Measurements from ENCODE around the gene ARX.

The ARX gene

DNA sequence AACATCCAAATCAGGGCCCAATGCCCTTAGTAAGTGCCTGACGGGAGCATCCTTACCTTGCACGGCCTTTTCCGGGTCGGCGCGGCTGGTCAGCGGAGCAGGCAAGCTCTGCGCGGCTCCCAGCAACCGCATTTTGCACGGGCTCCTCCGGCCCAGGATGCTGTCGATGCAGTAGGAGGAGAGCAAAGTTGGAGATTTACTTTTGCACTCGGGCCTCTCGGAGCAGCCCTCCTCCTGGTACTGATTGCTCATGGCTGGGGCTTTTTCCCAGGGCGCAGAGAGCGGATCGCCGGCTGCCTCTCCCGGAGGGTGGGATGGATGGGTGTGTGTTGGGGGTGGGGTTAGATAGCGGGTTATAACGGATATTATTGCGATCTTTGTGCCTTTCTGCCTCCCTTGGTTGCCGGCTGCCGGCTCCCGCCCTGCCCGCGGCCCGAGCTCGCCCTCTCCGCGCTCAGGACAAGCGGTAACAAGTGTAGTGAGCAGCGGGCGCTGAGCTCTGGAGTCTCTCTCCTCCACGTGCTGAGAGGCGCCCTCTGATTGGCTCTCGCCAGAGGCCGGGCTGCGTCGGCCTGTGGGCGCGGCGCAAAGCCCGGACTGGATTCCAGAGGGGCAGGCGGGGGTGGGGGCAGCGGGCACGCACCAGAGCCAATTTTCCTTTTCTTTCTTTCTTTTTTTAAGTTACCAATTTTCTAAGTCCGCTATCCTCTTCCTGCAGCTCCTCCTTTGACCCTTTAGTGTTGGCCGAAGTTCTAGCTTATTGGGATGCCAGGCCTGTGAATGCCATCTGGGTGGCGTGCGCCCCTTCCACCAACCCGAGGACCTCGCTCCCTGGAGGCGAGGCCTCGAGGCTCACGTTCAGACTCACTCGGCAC is at the start of gene ARX:
Gene ARX (minus strand): TSS at position 480 of the 875 bp plus-strand sequence. CDS start 228 bp downstream, at position 252.
- no peak for DNase-seq

DNA sequence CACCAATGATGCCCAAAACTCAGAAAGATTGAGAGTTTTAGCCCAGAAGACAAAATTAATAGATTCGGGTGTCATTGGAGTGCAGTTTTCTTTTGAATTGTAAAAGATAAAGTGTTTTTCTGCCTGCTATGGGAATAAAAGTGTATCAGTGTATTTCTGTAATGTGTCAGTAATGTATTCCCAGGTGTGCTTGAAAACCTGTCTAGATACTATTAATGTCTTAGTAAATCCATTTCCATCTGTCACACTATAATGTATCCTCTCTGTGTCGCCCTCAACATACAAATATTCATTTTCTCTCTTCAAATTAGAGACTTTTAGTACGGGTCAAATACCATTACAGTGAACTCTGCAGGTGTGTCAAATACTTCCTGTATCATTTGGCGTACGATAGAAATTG is 43.5 kb upstream of the ARX start:
- no peak for DNase-seq

DNA sequence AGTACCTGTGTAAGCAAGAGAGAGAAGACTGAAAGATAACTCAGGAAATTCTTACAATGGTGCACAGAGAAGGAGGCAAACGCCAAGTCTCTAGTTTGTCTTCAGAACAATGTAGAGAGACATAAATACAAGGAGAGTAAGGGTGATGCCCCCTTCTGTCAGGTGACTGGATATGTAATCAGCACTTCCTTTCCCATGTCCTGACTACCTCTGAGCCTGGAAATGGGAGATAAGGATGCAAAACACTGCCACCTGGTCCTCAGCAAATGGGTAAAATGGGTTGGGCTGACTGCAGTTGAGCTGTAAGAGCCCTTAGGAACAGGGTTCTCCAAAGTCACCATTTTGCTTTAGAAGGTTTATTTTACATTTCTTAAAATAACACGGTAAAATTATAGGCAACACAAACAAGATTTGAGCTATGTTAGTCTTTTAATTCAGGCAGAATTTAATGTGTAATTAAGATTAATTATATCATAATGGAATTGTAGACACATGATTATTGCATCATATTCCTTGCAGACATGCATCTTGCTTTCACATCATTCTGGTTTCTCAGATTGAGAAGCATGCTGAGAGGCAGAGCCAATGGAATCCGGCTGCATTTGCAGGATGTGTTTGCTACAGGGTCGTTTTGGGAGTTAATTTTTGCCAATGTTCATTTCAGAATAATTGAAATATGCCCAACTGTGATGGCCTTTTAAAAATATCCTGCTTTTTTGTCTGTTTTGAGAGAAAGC is 37.2 kb upstream of the ARX start:
- no peak for DNase-seq

DNA sequence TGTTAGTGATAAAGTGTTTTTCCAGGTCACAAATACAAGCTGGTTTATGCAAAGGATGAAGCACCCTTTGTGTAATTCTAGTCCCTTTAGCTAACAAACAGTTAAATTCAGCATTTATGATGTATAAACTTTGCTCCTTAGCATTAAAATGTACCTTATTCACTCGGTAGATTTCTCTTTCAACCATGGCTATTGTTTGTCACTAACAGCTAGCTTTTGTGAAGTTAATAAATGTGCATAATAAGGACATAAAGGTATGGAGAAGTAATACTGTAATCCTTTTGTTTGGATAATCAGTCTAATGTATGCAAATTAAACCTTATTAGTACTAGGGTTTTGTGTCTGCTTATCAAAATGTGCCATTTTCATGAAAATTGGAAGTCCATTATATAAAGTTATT is 34.2 kb upstream of the ARX start:
- no peak for DNase-seq

DNA sequence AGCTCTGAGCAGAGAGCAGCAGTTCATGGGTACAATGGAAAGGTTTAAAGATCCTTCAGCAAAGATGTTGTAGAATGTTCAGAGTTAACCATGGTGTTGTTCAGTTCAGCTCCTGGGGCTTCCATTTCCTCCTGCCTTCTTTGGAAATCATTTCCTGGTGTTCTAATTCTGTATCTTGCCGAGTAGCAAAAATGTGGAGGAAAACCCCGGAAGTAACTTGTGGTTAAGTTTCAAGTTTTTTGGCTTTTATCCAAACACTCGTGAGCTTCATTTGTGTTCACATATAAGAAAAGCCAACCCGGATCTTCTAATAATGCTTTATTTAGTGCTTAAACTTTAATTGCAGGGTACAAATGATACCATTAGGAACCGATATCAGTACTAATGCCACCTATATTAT is 33.6 kb upstream of the ARX start:
- DNase-seq = no peak

DNA sequence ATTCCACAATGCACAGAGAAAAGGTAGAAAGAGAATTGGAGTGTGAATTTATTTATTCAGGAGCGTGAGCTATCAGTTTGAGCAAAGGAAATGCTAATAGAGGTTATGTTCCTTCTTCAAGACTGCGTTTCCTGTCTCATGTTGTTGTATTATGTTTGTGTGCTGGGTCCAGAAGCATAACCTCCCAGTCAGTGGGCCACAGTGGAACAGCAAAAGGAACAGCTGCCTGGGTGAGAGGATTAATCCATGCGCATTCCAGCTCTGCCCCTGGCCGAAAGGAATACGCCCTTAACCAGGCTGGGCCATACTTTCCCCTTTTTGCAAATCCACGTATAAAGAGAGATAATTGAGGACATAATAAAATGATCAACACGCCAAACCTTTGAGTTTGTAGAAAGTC is 32.4 kb upstream of the ARX start:
- DNase-seq = no peak

DNA sequence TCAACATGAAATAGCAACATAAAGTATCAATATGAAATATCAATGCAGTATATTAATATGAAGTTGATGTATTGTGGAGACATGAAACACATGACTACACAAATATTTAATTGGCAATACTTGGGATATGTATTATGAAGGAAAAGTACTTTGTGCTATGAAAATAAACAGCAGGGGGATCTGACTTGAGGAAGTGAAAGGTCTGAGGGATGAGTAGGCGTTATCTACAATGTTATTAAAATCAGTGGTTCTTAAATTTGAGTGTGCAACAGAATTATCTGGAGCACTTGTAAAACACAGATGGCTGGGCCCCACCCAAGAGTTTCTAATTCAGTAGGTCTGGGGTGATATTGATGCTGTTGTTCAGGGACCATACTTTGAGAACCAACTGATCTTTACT is 27.4 kb upstream of the ARX start:
- DNase-seq = no peak

DNA sequence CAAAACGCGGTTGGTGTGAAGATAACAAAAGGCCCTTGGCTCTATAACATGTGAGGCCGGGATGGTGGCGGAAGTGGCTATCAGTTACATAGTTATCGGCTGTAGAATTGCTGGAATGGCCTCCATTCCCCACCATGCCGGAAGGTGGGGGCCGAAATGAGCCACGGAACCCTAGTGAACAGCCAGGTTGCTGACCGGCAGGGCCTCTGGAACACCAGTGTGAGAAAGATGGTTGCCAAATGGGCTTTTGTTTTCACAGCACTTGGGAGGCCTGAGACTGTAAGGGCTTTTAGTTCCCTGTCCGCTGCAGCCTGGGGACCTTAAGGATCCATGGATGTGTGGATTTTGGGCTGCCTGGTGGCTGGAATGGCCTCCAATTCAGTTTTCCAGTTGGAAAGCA is 23.3 kb upstream of the ARX start:
- DNase-seq = no peak

DNA sequence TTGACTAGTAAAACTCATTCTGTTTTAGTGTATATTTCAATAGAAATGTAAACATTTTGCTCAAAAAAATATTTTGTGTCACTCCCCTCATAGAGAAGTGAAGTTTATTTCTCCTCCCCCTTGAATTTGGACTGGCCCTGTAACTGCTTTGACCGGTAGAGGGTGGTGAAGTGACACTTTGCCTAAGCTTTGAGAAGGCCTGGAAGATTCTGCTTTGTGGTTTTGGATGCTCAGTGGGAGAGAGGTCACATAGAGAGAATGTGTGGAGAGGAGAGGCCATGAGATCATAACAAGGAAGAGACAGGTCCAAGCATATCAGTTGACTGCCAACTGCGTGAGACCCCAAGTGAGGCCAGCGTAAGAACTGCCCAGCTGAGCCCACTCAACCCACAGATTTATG is 19.1 kb upstream of the ARX start:
- no peak for DNase-seq

DNA sequence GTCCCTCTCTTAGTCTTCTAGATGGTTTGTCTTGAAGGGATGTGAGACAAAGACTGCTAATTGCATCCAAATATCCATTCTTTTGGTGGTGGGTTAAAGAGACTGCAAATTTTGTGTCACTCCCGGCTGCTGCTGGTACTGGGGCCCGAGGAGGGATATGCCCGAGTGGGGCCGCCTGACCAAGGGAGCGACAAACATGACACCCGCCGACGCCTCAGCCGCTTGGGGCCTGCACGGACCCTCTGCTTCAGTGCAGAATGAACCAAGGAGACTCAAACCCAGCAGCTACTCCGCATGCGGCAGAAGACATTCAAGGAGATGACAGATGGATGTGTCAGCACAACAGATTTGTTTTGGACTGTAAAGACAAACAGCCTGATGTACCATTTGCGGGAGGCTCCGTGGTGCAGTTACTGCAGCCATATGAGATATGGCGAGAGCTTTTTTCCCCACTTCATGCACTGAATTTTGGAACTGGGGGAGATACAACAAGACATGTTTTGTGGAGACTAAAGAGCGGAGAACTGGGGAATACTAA is 13.6 kb upstream of the ARX start:
- DNase-seq = no peak

DNA sequence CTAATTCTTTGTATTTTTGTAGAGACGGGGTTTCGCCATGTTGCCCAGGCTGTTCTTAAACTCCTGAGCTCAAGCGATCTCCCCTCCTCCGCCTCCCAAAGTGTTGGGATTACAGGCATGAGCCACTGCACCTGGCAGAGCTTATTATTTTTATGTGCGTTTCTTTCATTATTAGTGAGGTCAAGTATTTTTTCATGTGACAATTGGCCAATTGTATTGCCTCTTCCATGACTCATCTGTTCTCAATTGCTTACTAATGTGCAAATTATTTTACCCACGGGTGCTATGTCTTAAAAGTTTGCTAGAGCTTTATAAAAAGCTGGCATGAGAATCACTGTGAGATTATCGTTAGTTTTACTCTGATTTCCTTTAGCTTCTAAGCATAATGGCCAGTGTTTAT is 13.0 kb upstream of the ARX start:
- no peak for DNase-seq

DNA sequence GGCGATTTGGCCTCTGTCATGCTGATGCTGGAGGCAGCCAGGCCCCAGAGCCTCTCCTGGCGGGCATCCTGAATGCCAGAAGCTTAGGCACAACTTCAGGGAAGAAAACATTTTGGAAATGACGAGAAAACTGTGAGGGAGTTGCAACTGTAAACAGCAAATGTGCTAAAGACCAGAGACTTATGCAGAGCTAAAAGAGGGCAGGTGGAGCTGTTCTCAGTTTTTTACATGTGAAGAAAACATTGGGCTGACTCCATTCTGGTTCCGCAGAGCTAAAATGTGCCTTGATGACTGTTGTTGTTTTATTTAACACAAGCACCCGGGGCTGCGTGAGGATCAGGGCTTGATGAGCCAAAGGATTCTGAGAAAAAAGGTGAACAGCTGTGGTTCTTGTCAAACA is 10.8 kb upstream of the ARX start:
- no peak for DNase-seq

DNA sequence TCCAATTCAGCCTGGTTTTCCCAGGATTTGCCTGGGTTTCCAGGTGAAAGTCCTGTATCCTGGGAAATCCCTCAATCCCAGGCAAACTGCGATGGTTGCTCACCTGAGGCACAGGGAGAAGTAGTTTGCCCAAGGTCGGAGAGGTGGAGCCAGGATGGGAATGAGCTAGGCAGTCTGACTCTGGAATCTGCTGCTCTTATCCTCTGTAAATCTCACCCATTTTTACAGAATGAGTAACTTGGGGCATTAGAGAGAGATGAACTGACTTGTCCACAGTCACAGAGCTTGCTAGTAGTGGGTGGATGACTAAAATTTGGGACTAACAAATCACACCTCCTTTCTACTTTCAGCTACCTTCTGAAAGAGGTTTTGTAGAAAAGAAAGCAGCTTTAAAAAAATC is 9.8 kb upstream of the ARX start:
- DNase-seq = no peak

DNA sequence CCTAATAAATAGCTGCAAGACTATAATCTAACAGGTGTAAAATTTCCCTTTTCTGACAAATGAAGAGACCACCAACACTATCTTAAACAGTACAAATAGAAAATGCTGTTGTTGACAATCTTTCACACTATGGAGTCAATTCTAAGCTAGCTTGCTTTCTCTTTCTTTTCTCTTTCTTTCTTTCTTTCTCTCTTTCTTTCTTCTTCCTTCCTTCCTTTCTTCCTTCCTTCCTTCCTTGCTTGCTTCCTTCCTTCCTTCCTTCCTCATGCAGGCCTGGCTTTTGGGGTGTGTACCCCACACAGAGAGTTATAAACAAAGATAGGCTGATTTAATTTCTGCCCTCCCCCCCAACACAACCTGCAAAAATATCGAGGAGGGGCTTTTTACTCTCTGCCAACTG is 8.1 kb upstream of the ARX start:
- no peak for DNase-seq

DNA sequence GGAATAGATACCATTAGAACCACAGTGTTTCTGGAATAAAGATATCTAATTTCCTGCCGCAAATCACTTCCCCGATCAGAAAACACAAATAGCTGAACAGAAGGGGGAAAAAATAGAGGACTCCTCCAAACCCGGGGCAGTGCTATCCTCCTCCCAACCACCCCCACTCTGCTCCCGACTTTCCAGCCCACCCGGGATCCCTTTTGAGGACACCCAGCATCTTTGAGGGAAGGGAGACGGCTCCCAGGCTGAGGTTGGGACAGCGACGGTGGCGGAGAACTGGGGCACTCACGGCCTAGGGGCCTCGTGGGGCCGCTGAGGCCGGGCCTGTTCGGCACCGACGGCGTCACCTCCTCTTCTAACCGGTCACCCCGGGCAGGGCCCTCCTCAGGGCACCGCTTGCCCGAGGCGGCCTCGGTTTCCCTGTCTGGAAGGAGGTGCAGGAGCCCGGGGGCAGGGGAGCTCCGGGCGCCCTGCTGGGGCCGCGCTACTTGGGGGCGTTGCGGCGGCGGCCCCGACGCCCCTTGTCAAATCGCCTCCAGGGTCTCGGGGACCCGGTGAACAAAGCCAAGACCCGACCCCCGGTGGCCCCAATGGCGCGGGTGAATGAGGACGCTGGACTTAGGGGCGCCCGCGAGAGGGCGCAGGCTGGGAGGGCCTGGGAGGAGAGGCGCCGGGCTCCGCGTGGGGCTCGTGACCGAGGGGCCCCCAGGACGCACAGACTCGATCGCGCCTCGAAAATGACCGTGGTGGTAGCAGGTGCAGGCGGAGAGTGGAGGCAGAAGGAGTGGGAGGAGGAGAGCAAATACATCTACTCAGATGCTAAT is 6.9 kb upstream of the ARX start:
- no peak for DNase-seq

DNA sequence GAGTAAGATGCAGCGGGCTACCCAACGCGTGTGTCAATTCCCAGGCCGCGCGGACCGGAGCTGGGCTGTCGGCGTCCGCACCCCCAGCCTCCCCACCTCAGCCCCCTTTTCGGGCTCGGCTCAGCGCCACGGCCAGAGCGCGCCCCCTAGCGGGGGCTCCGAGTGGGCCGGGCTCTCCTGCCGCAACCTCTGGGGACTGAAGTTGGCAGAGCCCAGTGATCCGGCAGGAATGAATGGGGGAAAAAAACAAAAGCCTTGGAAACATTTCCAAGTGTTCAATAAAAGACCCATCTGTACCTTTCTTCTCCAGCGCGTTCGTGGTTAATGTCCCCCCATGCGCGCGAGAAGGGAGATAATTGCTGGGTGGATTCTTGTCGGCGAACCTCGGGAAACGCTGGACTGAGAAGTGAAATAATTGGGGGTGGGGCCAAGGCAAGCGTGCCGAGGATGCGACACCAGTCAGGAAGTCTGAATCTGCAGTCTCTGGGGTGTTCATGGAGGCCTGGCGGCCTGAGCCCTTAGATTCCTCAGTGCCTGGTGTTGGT is 5.2 kb upstream of the ARX start:
- DNase-seq = no peak

DNA sequence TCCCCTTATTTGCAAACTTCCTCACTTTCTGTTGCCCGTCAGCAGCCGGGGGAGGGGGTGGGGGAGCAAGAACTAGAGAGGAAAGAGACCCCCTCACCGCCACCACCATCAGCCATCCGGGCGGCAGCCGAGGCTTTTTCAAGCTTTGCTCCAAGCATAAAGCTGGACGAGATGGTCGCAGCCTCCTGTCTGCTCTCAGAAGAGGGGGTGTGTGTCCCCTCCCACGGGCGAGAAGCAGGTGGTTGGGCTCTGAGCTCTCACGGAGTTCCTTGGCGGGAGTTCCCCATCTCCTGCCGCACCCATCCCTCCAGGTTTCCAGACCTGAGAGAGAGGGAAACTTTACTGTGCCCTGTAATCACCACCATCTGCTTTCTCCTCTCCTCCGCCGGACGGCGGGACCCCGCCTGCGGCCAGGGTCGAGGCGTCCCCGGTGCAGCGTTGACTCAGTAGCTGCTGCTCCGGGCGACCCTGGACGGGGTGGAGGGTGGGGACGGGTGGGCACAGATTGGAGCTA is 4.7 kb upstream of the ARX start:
- DNase-seq = no peak

DNA sequence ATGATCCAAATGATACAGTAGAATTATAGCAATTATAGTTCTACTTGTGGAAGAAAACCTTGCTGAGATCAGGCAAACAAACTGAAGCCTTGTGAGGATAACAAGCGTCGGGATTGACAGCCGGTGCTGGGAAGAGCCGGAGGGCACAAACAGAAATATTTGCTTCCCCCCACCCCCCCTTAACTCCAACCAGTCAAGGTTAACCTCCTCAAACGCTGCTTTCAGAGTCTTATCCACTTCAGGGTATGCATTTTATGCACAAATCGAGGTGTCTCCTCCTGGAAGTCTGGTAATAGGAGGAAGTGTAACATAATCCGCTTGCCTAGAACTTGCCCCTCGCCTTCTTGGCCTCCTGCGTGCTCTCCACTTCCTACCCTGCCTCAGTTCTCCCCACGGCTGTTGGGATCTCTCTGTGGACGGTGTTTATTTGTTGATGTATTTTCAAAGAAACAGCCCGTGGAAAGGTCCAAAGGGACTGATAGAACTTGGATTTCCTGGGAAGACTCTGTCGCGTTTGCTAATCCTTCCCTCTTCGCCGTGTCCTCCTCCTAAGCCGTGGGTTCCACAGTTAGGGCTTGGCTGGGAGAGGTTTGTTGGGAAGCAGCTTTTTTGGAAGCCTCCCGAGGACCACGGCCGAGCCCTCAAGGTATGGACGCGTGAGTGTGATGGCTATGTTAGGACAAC is 4.1 kb upstream of the ARX start:
- no peak for DNase-seq

DNA sequence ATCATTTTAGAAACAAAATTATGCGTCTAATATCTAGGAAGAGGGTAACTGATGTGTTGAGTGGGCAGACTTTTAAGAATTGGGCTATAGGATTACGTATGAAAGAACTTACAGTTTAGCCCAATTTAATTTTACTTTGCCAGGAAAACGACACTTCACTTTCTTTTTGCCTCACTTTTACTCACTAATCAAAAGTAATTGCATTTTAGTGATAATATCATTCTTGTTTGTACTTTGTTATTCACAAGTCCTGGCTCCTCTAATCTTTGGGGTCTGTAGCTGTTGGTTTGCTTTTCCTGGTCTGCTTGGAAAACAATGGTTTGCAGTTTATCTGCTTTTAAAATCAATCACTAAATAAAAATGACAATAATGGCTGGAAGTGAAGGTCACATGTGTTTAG is 2.9 kb upstream of the ARX start:
- DNase-seq = no peak

DNA sequence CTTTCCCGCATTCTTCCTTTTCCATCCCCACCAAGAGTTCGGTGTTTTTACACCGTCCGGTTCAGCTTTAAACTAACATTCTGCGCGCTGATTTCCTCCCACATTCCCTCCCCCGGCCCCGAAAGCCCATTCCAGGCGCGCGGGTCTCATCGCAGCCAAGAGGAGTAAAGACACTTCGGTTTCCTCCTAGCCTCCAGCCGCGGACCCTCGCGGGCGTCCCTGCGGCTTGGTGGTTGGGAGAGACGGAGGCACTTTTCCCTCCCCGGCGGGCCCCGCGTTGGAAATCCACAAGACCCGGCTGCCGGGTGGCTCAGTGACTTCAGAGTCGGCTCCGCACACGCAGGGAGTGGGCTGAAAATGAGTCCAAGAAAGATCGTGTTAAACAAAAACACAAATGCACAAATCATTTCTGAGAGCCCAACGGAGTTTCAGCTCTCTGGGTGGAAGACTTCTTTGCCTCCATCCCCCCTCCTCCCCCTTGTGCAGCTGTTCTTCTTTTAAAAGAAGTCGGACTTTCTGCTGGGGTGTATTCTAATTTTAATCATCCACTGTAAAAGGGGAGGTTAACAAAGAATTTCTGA is 2.0 kb upstream of the ARX start:
- no peak for DNase-seq

DNA sequence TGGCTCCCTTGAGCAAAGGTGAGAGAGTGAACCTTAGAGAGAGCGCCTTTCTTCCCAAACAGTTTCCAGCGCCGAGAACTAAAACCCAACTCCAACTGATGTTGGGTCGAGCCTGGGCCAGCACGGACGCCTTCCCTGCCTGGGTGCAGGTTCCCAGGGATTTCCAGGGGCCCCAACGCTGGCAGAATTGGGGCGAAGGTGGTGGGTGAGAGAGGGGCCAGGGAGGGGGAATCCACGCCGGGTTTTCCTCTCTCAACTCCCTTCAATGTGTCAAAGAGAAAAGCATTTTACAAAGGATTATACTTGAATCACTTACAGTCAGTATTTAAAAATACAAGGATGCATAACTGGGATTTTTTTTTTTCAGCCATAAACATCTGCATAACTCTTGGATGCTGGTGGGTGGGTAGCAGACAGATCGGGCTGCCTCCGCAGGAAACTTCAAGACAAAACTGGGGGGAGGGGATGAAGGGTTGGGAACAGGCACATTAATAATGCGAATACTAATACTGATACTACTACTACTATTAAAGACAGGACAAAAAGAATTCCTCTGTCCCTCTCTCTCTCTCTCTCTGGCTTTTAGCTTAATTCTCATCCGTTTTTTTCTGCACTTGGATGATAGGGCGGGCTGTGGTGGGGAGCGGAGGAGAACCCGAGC is 1.3 kb upstream of the ARX start:
- DNase-seq = no peak

Data from CD4-positive, alpha-beta T cell treated with Interleukin-15 for 1 hour (primary cell).